Erythroblast (primary cell): ENCODE measurements around the gene AKAP13.

ENCODE experiments used
- GATA1 ChIP-seq: IDR thresholded peaks from 2 replicates; pipeline ENCODE4 v1.6.1; 2011; ENCODE audit warnings: low read depth, mild to moderate bottlenecking, control low read depth, low read length, moderate library complexity
- POLR2A ChIP-seq: IDR thresholded peaks from 2 replicates; pipeline ENCODE4 v1.6.1; 2011; ENCODE audit warnings: mild to moderate bottlenecking, low read length

GRCh38 chr15:85403745-85404144 lies 23.3 kb downstream of the AKAP13 start:
- TF ChIP-seq POLR2A (no peak), GATA1 (no peak)
